GM19463 (cell line): Measurements from ENCODE around the gene CRCP.
"Not testable (repeated sequence)": the region's sequence is repeated elsewhere in the genome, so short reads cannot be mapped to it uniquely, and the experiment has no call there.

Experiments used
- ATAC-seq: cut with Tn5 transposase; IDR thresholded peaks from one replicate; pipeline ENCODE4 v1.9.1; 2021; ENCODE audit warnings: mild to moderate bottlenecking, moderate library complexity; ENCODE audit not compliant: unreplicated experiment

Gene CRCP

GRCh38 chr7:66152371-66153191, 37.9 kb downstream of the CRCP start:
- no peak for ATAC-seq

- ATAC-seq: no peak
Measured at GRCh38 chr7:66153691-66154090, 39.0 kb downstream of the CRCP start.

DNA sequence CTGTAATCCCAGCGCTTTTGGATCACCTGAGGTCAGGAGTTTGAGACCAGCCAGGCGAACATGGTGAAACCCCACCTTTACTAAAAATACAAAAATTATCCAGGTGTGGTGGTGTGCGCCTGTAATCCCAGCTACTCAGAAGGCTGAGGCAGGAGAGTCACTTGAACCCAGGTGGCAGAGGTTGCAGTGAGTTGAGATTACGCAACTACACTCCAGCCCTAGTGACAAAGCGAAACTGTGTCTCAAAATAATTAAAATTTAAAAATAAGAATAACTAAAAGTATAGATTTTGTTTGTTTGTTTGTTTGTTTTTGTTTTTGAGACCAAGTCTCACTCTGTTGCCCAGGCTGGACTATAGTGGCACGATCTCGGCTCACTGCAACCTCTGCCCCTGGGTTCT, 41.4 kb downstream of the CRCP start:
- ATAC-seq: not testable (repeated sequence)

DNA sequence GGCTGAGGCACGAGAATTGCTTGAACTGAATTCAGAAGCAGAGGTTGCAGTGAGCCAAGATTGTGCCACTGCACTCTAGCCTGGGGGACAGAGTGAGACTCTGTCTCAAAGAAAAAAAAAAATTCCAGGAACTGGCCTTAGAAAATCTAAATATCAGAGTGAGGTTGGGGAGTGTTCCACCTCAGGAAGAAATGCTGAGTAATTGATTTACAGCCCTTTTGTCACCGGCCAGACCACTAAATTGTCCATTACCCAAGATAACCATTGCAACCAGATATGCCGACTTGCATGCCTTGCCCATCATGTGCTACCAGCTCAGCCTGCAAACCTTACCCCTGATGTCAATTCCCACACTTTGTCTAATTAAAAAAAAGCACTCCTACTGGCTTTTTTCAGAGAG, 42.4 kb downstream of the CRCP start:
- no peak for ATAC-seq

DNA sequence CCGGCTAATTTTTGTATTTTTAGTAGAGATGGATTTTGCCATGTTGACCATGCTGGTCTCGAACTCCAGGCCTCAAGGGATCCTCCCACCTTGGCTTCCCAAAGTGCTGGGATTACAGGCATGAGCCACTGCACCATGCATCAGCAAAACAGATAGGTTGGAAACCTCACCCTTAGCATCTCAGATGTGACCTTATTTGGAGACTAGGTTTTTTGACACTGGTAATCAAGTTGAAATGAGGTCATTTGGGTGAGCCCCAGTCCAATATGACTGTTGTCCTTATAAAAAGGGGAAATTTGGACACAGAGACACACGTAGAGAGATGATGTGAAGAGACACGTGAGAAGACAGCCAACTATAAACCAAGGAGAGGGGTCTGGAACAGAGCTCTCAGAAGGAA, 48.0 kb downstream of the CRCP start:
- no peak for ATAC-seq

DNA sequence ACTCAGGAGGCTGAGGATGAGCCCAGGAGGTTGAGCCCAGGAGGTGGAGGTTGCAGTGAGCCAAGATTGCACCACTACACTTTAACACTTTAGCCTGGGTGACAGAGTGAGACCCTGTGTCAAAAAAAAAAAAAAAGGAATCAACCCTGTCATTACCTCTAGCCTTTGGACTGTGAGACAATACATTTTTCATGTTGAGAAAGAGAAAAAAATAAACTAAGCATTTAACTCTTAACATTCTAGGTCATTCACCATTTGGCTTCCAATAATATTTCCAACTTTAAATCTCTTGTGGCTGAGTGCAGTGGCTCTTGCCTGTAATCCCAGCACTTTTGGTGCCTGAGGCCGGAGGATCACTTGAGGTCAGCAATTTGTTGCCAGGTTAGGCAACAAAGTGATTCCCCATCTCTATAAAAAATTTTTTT, 48.6 kb downstream of the CRCP start:
- no peak for ATAC-seq

GRCh38 chr7:66164356-66164755, 49.7 kb downstream of the CRCP start:
- no peak for ATAC-seq

DNA sequence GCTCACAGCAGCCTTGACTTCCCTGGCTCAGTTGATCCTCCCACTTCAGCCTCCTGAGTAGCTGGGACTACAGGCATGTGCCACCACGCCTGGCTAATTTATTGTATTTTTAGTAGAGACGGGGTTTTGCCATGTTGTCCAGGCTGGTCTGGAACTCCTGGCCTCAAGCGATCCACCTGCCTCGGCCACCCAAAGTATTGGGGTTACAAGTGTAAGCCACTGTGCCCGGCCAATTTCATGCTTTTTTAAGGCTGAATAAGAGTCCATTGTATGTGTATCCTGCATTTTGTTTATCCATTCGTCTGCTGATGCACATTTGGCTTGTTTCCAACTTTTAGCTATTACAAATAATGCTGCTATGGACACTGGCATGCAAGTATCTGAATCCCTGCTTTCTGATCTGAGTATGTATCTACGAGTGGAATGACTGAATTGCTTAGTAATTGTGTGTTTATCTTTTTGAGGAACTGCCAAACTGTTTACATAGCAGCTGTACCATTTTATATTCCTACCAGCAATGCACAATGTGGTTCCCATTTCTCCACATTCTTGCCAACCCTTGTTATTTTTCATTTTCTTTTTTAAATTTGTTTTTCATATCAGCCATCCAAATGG, 53.2 kb downstream of the CRCP start:
- ATAC-seq: no peak

DNA sequence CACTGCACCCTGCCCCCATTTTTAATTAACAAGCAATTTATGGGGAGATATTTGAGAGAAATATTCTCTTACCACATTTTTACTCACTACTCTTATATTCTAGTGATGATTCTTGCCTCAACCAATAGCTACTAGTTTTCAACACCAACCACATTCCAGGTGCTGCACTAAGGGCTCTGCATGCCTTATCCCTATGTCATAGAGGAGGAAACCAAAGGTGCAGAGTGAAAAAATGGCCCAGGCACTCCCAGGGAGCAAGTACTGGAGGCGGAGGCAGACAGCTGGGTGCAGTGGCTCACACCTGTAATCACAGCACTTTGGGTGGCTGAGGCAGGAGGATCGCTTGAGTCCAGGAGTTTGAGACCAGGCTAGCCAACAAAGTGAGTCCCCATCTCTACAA, 55.0 kb downstream of the CRCP start:
- no peak for ATAC-seq

- ATAC-seq: no peak
Measured at GRCh38 chr7:66170309-66171231, 55.9 kb downstream of the CRCP start.

GRCh38 chr7:66172536-66173401, 58.1 kb downstream of the CRCP start:
- not testable (repeated sequence) for ATAC-seq

DNA sequence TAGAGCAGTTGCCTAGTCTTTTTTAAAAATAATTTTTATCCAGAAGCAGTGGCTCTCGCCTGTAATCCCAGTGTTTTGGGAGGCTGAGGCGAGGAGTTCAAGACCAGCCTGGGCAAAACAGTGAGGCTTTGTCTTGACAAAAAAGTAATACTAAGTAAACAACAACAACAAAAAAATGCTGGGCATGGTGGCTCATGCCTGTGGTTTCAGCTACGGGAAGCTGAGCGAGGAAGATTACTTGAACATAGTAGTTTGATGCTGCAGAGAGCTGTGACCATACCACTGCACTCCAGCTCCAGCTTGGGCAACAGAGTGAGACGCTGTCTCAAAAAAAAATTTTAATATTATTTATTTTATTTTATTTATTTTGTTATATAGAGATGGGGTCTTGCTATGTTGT, 59.2 kb downstream of the CRCP start:
- no peak for ATAC-seq

DNA sequence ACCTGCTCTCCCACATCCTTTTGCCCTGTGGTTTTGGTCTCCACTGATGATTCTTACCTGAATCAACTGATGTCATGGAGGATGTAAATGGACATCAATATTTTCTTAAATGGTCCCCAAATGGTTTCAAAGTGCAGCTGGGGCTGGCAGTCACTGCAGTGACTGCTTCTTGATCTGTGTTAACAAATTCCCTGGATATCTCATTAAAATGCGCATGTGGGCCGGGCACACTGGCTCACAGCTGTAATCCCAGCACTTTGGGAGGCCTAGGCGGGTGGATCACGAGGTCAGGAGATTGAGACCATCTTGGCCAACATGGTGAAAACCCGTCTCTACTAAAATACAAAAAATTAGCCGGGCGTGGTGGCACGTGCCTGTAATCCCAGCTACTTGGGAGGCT, 60.4 kb downstream of the CRCP start:
- not testable (repeated sequence) for ATAC-seq

- ATAC-seq: no peak
Measured at GRCh38 chr7:66176914-66177313, 62.3 kb downstream of the CRCP start.

GRCh38 chr7:66178258-66178657, 63.6 kb downstream of the CRCP start:
- ATAC-seq: no peak

GRCh38 chr7:66181329-66181728, 66.7 kb downstream of the CRCP start:
- ATAC-seq: no peak

GRCh38 chr7:66181845-66182244, 67.2 kb downstream of the CRCP start:
- no peak for ATAC-seq

DNA sequence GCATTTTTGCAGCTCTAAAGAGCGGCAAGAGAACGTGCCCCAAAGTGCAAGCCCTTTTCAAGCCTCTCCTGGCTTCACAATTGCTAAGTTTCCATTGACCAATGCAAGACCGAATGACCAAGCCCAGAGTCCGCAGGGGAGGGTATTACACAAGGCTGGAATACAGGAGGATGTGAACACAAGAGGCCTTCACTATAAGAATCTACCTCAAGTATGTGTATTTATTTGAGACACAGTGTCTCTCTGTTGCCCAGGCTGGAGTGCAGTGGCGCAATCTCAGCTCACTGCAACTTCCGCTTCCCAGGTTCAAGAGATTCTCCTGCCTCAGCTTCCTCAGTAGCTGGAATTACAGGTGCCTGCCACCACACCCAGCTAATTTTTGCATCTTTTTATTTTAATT, 68.3 kb downstream of the CRCP start:
- ATAC-seq: no peak

GRCh38 chr7:66183700-66184099, 69.1 kb downstream of the CRCP start:
- ATAC-seq: no peak

DNA sequence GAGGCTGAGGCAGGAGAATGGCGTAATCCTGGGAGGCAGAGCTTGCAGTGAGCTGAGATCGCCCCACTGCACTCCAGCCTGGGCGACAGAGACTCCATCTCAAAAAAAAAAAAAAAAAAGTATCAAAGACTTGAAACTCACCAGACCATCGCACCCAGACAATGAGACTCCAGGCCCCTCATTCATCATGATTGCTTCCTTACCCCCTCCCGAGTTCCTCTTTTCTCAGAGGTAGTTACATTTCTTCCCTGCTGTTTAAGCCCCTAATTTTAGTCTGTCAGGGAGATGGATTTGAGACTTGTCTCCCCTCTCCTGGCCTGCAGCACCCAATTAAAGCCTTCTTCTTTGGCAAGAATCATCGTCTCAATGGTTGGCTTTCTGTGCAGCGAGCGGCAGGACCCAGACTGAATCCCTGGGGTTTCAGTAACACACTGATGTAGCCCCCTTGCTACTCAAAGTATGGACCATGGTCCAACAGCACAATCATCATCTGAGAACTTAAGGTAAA, 71.1 kb downstream of the CRCP start:
- ATAC-seq: no peak
